Right renal cortex interstitium (tissue), 3 donors: ENCODE data around the gene PPP2R1B. TPM values are rescaled to one million over a fixed set of nuclear protein-coding genes. Genes with fewer than 3 reads are reported as not detected.
"Not testable (repeated sequence)": the region's sequence is repeated elsewhere in the genome, so short reads cannot be mapped to it uniquely, and the experiment has no call there.

Source experiments
- DNase-seq, 3 donors: peaks; one replicate each; pipeline ENCODE4 v3.0.0-alpha.2; 2013; ENCODE audit warnings: low read depth in 3 of 3, low spot score in 2 of 3
- polyA plus RNA-seq, 3 donors: library from polyadenylated mRNA; unstranded; fragments of 120-200 nt; gene quantifications; one replicate each; pipeline ENCODE4 v1.2.1, GENCODE V29; 2013; ENCODE audit not compliant: insufficient read length in 3 of 3

Gene PPP2R1B
- polyA plus RNA-seq, 3 donors: 20.2 to 22.4 (median 21.7) TPM

GRCh38 chr11:111729071-111729830 is 36.9 kb downstream of the PPP2R1B start:
- DNase-seq: no peak

GRCh38 chr11:111727431-111727830 is 38.8 kb downstream of the PPP2R1B start:
- DNase-seq: no peak

- no peak for DNase-seq
These were observed 39.9 kb downstream of the PPP2R1B start for GRCh38 chr11:111726301-111726713.

- DNase-seq: no peak
These were observed 40.6 kb downstream of the PPP2R1B start for GRCh38 chr11:111725621-111726020.

- no peak for DNase-seq
These were observed 41.5 kb downstream of the PPP2R1B start for GRCh38 chr11:111724615-111725129.

GRCh38 chr11:111723595-111723994 is 42.6 kb downstream of the PPP2R1B start:
- no peak for DNase-seq

- no peak for DNase-seq
These were observed 43.7 kb downstream of the PPP2R1B start for GRCh38 chr11:111722501-111722900.

GRCh38 chr11:111720801-111721494 is 45.2 kb downstream of the PPP2R1B start:
- DNase-seq: no peak

GRCh38 chr11:111719379-111719778 is 46.8 kb downstream of the PPP2R1B start:
- no peak for DNase-seq

- no peak for DNase-seq
These were observed 47.3 kb downstream of the PPP2R1B start for GRCh38 chr11:111718859-111719258.

- DNase-seq: no peak
These were observed 47.8 kb downstream of the PPP2R1B start for GRCh38 chr11:111718436-111718835.

GRCh38 chr11:111717660-111718059 is 48.5 kb downstream of the PPP2R1B start:
- DNase-seq: not testable (repeated sequence)

GRCh38 chr11:111715142-111715816 is 50.9 kb downstream of the PPP2R1B start:
- no peak for DNase-seq

GRCh38 chr11:111714522-111714921 is 51.7 kb downstream of the PPP2R1B start:
- no peak for DNase-seq

GRCh38 chr11:111707691-111708067 is 58.5 kb downstream of the PPP2R1B start:
- DNase-seq: no peak

GRCh38 chr11:111707039-111707690 is 59.0 kb downstream of the PPP2R1B start:
- no peak for DNase-seq

GRCh38 chr11:111703576-111703975 is 62.6 kb downstream of the PPP2R1B start:
- DNase-seq: no peak

- no peak for DNase-seq
These were observed 63.6 kb downstream of the PPP2R1B start for GRCh38 chr11:111702623-111703022.

- no peak for DNase-seq
These were observed 66.0 kb downstream of the PPP2R1B start for GRCh38 chr11:111700162-111700561.

GRCh38 chr11:111699579-111700156 is 66.5 kb downstream of the PPP2R1B start:
- DNase-seq: no peak
